SU-DHL-6 (cell line): ENCODE data around the gene PPP1R3G.

Experiments
- H2AFZ ChIP-seq: fragments of 200-600 bp; sonication (generic); 2 replicates; pipeline ENCODE4 v1.6.1; 2014; ENCODE audit warnings: low read depth, mild to moderate bottlenecking, moderate library complexity, mixed read lengths, antibody characterized with exemption, low read length; ENCODE audit not compliant: severe bottlenecking
- H3F3A ChIP-seq: fragments of 200-600 bp; shearing (Covaris generic); 2 replicates; pipeline ENCODE4 v1.6.0; 2016; ENCODE audit warnings: antibody characterized with exemption, mild to moderate bottlenecking; ENCODE audit not compliant: insufficient read depth
- H3K27ac ChIP-seq: fragments of 200-600 bp; sonication (generic); 2 replicates; pipeline ENCODE4 v1.5.1; 2016; ENCODE audit warnings: low read depth, mild to moderate bottlenecking, low read length, moderate library complexity, mixed read lengths
- H3K27me3 ChIP-seq: fragments of 200-600 bp; sonication (generic), shearing (Covaris generic); 2 replicates; pipeline ENCODE4 v1.6.0; 2014; ENCODE audit warnings: mild to moderate bottlenecking, low read length
- H3K36me3 ChIP-seq: fragments of 200-600 bp; sonication (generic); 2 replicates; pipeline ENCODE4 v1.6.1; 2014; ENCODE audit warnings: mild to moderate bottlenecking, low read length, mixed read lengths
- H3K4me2 ChIP-seq: fragments of 300-600, 200-600 bp; shearing (Covaris generic), sonication (generic); 2 replicates; pipeline ENCODE4 v1.6.0; 2014; ENCODE audit warnings: low read length, low read depth, mild to moderate bottlenecking; ENCODE audit not compliant: poor library complexity, severe bottlenecking
- H3K4me3 ChIP-seq: fragments of 200-600 bp; sonication (generic); 2 replicates; pipeline ENCODE4 v1.5.1; 2014; ENCODE audit warnings: antibody characterized with exemption, low read length, mild to moderate bottlenecking, mixed read lengths; ENCODE audit not compliant: insufficient read depth, poor library complexity, severe bottlenecking
- H3K79me2 ChIP-seq: fragments of 200-600 bp; sonication (generic); 2 replicates; pipeline ENCODE4 v1.6.1; 2014; ENCODE audit warnings: mild to moderate bottlenecking, low read length, moderate library complexity; ENCODE audit not compliant: insufficient read depth
- H3K9ac ChIP-seq: fragments of 200-600 bp; sonication (generic); 2 replicates; pipeline ENCODE4 v1.7.0; 2014; ENCODE audit warnings: mild to moderate bottlenecking, low read length
- H3K9me2 ChIP-seq: fragments of 200-600 bp; sonication (generic); replicated peaks from 2 replicates; pipeline ENCODE4 v1.6.1; 2014; ENCODE audit warnings: low read length; ENCODE audit not compliant: insufficient read depth
- H3K9me3 ChIP-seq: fragments of 200-600 bp; sonication (generic); 2 replicates; pipeline ENCODE4 v1.6.1; 2014; ENCODE audit warnings: low read length, mixed read lengths; ENCODE audit not compliant: insufficient read depth
- H4K20me1 ChIP-seq: fragments of 200-600 bp; sonication (generic); 2 replicates; pipeline ENCODE4 v1.6.1; 2014; ENCODE audit warnings: low read depth, mild to moderate bottlenecking, antibody characterized with exemption, low read length, moderate library complexity, mixed read lengths
- CTCF ChIP-seq: fragments of 200-600 bp; sonication (generic); IDR thresholded peaks from one replicate; pipeline ENCODE4 v1.5.1; 2017; ENCODE audit warnings: antibody characterized with exemption, mild to moderate bottlenecking, low read length, moderate library complexity; ENCODE audit not compliant: insufficient read depth, poor library complexity, severe bottlenecking
- EZH2phosphoT487 ChIP-seq: fragments of 200-600 bp; sonication (generic), shearing (Covaris generic); conservative IDR thresholded peaks from 2 replicates; pipeline ENCODE4 v1.6.1; 2018; ENCODE audit warnings: mild to moderate bottlenecking, antibody characterized with exemption, low read length, moderate library complexity, mixed read lengths

The PPP1R3G gene

GRCh38 chr6:5098501-5099270 lies 13.5 kb downstream of the PPP1R3G start:
- Histone ChIP-seq H3K79me2 (no peaks in the 10 kb centered on the region), H3K9me3 (no peaks in the 10 kb centered on the region), H4K20me1 (no peaks in the 10 kb centered on the region), H3K9ac (no peak overlapping the region), H3F3A (no peaks in the 10 kb centered on the region), H3K9me2 (no peaks in the 10 kb centered on the region), H3K4me2 (no peak overlapping the region), H3K27me3 (no peaks in the 10 kb centered on the region), H2AFZ (no peak overlapping the region), H3K4me3 (no peak overlapping the region), H3K27ac (no peak overlapping the region), H3K36me3 (no peaks in the 10 kb centered on the region)
- no peak for TF ChIP-seq EZH2phosphoT487
- TF ChIP-seq CTCF = no peak

- Histone ChIP-seq H3K27ac (no peak overlapping the region), H4K20me1 (no peaks in the 10 kb centered on the region), H2AFZ (no peak overlapping the region), H3K36me3 (no peaks in the 10 kb centered on the region), H3K27me3 (no peaks in the 10 kb centered on the region), H3K9me3 (no peaks in the 10 kb centered on the region), H3K9ac (no peak overlapping the region), H3K4me3 (no peak overlapping the region), H3K79me2 (no peaks in the 10 kb centered on the region), H3K4me2 (no peak overlapping the region), H3K9me2 (no peaks in the 10 kb centered on the region), H3F3A (no peaks in the 10 kb centered on the region)
- no peak for TF ChIP-seq CTCF
- no peak for TF ChIP-seq EZH2phosphoT487
Observed at GRCh38 chr6:5099537-5099936, 14.4 kb downstream of the PPP1R3G start.

GRCh38 chr6:5100806-5101205 lies 15.7 kb downstream of the PPP1R3G start:
- no peaks in the 10 kb centered on the region for H3K36me3 ChIP-seq
- no peak overlapping the region for H3K27ac ChIP-seq
- H3K4me2 ChIP-seq = no peak overlapping the region
- no peaks in the 10 kb centered on the region for H3K9me3 ChIP-seq
- no peak overlapping the region for H2AFZ ChIP-seq
- no peak overlapping the region for H3K9ac ChIP-seq
- no peak overlapping the region for H3K4me3 ChIP-seq
- no peaks in the 10 kb centered on the region for H3K27me3 ChIP-seq
- H3K9me2 ChIP-seq = no peaks in the 10 kb centered on the region
- H4K20me1 ChIP-seq = no peaks in the 10 kb centered on the region
- TF ChIP-seq EZH2phosphoT487 = no peak
- TF ChIP-seq CTCF = no peak
- H3K79me2 ChIP-seq = no peaks in the 10 kb centered on the region
- no peaks in the 10 kb centered on the region for H3F3A ChIP-seq
